GM12878 (cell line): ENCODE results near the gene KLHDC10. TPM values are rescaled to one million over a fixed set of nuclear protein-coding genes. Genes with fewer than 3 reads are reported as not detected.

ENCODE experiments used
- ASH2L ChIP-seq: fragments of 300-600, 200-600 bp; sonication (generic); IDR thresholded peaks from 2 replicates; pipeline ENCODE4 v1.6.1; 2017; ENCODE audit warnings: low read depth, mild to moderate bottlenecking, borderline replicate concordance
- CBX3 ChIP-seq: fragments of 200-600 bp; sonication (generic); IDR thresholded peaks from 2 replicates; pipeline ENCODE4 v1.6.1; 2016; ENCODE audit warnings: low read depth, borderline replicate concordance
- EZH2 ChIP-seq: IDR thresholded peaks from 2 replicates; pipeline ENCODE4 v1.6.1; 2012; ENCODE audit warnings: low read depth, mild to moderate bottlenecking, control low read depth, inconsistent platforms, low read length, borderline replicate concordance; ENCODE audit not compliant: control insufficient read depth
- NFYB ChIP-seq: IDR thresholded peaks from 2 replicates; pipeline ENCODE4 v1.6.1; 2011; ENCODE audit warnings: low read depth, mild to moderate bottlenecking, low read length, improper control_type of control experiment, moderate library complexity; ENCODE audit not compliant: insufficient read depth
- NRF1 ChIP-seq: conservative IDR thresholded peaks from 2 replicates; pipeline ENCODE4 v1.6.1; 2011; ENCODE audit warnings: mild to moderate bottlenecking, low read depth, low read length, improper control_type of control experiment
- TAF1 ChIP-seq: IDR thresholded peaks from 2 replicates; pipeline ENCODE4 v1.6.1; 2011; ENCODE audit warnings: mild to moderate bottlenecking, low read depth, low read length, borderline replicate concordance
- TCF12 ChIP-seq: IDR thresholded peaks from 2 replicates; pipeline ENCODE4 v1.6.1; 2011; ENCODE audit warnings: low read depth, mild to moderate bottlenecking, low read length
- TCF3 ChIP-seq: IDR thresholded peaks from 2 replicates; pipeline ENCODE4 v1.6.1; 2012; ENCODE audit warnings: low read depth, mild to moderate bottlenecking, low read length, borderline replicate concordance; ENCODE audit not compliant: insufficient read depth
- ZNF274 ChIP-seq: IDR thresholded peaks from one replicate; pipeline ENCODE4 v1.8.0; 2011; ENCODE audit not compliant: insufficient read length, insufficient read depth
- polyA plus RNA-seq, 11 experiments: library from polyadenylated mRNA; depleted of rRNA in 4 of 11; unstranded in 6 of 11; stranded (reverse) in 5 of 11; fragments of >200 nt; fragmentation: Nextera tagmentation in 4 of 11; fragmentation: Illumina TruSeq in 1 of 11; extraction: Ambion mirVana in 4 of 11; extraction: Trizol in 1 of 11; gene quantifications; 1 replicate in 1 of 11; 2 replicates in 10 of 11; pipeline versions ENCODE4 v1.2.1 to v1.2.3, GENCODE V29; 2011 to 2016; ENCODE audit warnings: inconsistent platforms in 2 of 11, missing spikeins in 2 of 11, low read depth in 1 of 11
- total RNA-seq, 4 experiments: library from RNA; depleted of rRNA in 3 of 4; stranded (reverse); fragments of >200 nt in 3 of 4; fragmentation: Illumina TruSeq in 1 of 4; extraction: Trizol in 1 of 4; gene quantifications; 2 replicates each; pipeline versions ENCODE4 v1.2.1 to v1.2.3, GENCODE V29; 2013 to 2021
- TF ChIP-seq, protein P1 (sequence below): IDR thresholded peaks from 2 replicates; pipeline ENCODE4 v1.6.1; 2011; ENCODE audit warnings: low read depth, low read length, improper control_type of control experiment, borderline replicate concordance
- TF ChIP-seq, protein P2 (sequence below): fragments of 450-650 bp; IDR thresholded peaks from 2 replicates; pipeline ENCODE4 v1.6.1; 2016; ENCODE audit warnings: mild to moderate bottlenecking, moderate library complexity, borderline replicate concordance

The KLHDC10 gene
- total and polyA plus RNA-seq, 10 of the 15 experiments (the other 5 are each of a cell fraction or from before 2014, with no cell fraction given), result 2.9 to 20.6 (median 9.4) TPM

DNA sequence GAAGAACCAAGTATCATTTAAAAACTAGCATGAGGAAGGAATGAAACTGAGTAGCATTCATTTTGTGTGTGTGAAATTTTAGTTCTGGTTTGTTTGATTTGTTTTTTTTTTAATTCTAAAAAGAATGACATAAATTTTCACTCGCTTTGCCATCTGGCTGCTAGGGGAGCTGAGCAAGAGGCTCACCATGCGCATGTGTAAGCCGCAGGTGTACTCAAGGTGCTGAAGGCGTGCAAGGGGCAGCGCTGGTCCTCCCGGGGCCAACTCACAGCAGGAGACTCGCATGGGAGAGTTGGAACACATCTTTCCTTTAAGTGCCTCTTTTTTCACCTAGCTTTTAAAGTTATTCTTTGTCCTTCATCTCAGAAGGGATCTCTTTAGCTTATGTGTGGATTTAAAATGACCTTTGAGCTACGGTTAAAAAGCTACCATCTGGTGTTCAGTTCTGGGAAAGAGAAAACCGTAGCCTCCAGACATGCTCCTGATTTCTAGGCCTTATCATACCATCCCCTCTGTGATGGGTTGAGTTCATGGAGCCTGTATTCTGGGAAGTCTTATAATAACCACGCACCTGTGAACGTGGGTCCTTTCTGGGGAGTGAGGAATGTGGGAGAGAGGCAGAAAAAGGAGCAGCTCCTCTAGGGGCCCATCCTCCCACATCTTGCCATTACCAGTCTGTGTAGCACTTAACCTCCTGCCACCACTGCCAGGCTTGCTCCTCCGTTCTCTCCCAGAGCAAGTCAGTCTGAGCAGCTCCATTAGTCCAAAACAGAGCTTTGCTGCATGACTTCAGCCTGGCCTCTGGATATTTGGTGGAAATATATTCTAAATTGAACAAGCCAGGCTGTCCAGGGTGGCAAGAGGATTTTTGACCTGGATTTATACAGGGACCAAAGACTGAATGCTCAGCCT lies 61.9 kb downstream of the KLHDC10 start (continued):
- TF ChIP-seq, protein P1, sequence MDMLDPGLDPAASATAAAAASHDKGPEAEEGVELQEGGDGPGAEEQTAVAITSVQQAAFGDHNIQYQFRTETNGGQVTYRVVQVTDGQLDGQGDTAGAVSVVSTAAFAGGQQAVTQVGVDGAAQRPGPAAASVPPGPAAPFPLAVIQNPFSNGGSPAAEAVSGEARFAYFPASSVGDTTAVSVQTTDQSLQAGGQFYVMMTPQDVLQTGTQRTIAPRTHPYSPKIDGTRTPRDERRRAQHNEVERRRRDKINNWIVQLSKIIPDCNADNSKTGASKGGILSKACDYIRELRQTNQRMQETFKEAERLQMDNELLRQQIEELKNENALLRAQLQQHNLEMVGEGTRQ, result no peak
- TF ChIP-seq EZH2 (no peak), NFYB (no peak), CBX3 (no peak), TAF1 (no peak), TCF3 (no peak), ASH2L (no peak), TCF12 (no peak), ZNF274 (no peak), NRF1 (no peak)
- TF ChIP-seq, protein P2, sequence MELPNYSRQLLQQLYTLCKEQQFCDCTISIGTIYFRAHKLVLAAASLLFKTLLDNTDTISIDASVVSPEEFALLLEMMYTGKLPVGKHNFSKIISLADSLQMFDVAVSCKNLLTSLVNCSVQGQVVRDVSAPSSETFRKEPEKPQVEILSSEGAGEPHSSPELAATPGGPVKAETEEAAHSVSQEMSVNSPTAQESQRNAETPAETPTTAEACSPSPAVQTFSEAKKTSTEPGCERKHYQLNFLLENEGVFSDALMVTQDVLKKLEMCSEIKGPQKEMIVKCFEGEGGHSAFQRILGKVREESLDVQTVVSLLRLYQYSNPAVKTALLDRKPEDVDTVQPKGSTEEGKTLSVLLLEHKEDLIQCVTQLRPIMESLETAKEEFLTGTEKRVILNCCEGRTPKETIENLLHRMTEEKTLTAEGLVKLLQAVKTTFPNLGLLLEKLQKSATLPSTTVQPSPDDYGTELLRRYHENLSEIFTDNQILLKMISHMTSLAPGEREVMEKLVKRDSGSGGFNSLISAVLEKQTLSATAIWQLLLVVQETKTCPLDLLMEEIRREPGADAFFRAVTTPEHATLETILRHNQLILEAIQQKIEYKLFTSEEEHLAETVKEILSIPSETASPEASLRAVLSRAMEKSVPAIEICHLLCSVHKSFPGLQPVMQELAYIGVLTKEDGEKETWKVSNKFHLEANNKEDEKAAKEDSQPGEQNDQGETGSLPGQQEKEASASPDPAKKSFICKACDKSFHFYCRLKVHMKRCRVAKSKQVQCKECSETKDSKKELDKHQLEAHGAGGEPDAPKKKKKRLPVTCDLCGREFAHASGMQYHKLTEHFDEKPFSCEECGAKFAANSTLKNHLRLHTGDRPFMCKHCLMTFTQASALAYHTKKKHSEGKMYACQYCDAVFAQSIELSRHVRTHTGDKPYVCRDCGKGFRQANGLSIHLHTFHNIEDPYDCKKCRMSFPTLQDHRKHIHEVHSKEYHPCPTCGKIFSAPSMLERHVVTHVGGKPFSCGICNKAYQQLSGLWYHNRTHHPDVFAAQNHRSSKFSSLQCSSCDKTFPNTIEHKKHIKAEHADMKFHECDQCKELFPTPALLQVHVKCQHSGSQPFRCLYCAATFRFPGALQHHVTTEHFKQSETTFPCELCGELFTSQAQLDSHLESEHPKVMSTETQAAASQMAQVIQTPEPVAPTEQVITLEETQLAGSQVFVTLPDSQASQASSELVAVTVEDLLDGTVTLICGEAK, result no peak
- TF ChIP-seq, all 136 proteins: peak for 0
